Activated T-cell treated with anti-CD3 and anti-CD28 coated beads, Interleukin-2, amount 50 U/mL, for 72 hours (primary cell): ENCODE results near the gene COL5A1. TPM values are rescaled to one million over a fixed set of nuclear protein-coding genes. Genes with fewer than 3 reads are reported as not detected.

ENCODE experiments used
- ATAC-seq, 2 donors: fragments of 150-1000 bp; cut with Tn5 transposase; replicated peaks in 1 of 2; 2 replicates each; pipeline ENCODE4 v1.10.0; 2021; ENCODE audit warnings: moderate library complexity in 2 of 2, mild to moderate bottlenecking in 1 of 2
- DNase-seq, 2 donors: peaks; one replicate each; pipeline ENCODE4 v3.0.0; 2021 to 2022; ENCODE audit warnings: mixed read lengths in 1 of 2
- H3K27ac Mint-ChIP-seq: one replicate; pipeline ENCODE4 v1.8.0; 2022; ENCODE audit warnings: mild to moderate bottlenecking, moderate library complexity, mixed read lengths
- H3K27me3 Mint-ChIP-seq: one replicate; pipeline ENCODE4 v1.8.0; 2022; ENCODE audit warnings: low read depth, mixed read lengths
- H3K36me3 Mint-ChIP-seq, 2 donors: one replicate each; pipeline ENCODE4 v1.8.0; 2022; ENCODE audit warnings: mixed read lengths in 2 of 2, mild to moderate bottlenecking in 1 of 2; ENCODE audit not compliant: insufficient read depth in 2 of 2
- H3K4me1 Mint-ChIP-seq: one replicate; pipeline ENCODE4 v1.8.0; 2022; ENCODE audit warnings: low read depth, mixed read lengths
- H3K4me3 Mint-ChIP-seq, 2 donors: one replicate each; pipeline ENCODE4 v1.8.0; 2022; ENCODE audit warnings: mild to moderate bottlenecking in 2 of 2, mixed read lengths in 2 of 2, moderate library complexity in 2 of 2
- H3K9me3 Mint-ChIP-seq, 2 donors: one replicate each; pipeline ENCODE4 v1.8.0; 2022; ENCODE audit warnings: mixed read lengths in 2 of 2
- total RNA-seq, 2 donors: library from RNA; stranded (reverse); gene quantifications; one replicate each; pipeline ENCODE4 v1.2.3, GENCODE V29; 2022

COL5A1 gene
- total RNA-seq, 2 donors from 2014 or later, result 0.49 TPM; not detected in 1

DNA sequence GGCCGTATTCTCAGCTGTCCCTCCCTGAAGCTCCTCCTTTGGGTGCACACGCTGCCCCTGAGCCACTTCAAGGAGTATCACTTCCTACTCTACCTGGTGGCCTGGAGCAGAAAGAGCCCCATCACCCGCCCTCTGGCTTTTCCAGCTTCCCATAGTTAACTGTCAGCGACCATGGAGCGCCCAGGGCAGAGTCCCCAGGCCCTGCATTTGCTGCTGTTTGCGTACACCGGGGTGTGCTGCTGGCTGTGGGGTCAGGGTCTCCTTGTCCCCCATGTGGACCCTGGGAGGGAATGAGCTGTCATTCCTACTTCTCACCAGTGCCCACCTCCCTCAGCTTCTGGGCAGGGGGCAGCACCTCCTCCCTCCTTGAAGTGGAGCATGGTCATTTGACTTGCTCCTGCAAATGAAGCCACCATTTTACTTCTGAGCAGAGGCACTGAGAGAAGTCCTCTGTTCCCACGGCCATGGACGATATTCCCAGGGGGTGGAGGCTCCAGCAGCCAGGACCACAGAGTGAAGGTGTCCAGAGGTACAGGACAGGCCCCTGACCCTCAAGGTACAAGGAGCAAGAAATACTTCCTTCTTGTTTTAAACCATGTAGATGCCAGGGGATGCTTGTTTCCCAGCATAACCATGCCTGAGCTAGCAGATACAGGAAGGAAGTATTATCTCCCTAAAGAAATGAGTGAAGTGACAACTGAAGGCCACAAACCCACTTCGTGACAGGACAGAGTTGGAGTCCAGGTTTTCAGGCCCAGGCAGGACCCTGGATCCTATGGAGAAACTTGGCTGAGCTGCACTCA, 40.6 kb upstream of the COL5A1 start:
- H3K27me3 Mint-ChIP-seq, result no peaks in the 10 kb centered on the region
- no peaks in the 10 kb centered on the region for H3K9me3 Mint-ChIP-seq
- DNase-seq (no peak), ATAC-seq (no peak)
- no peak overlapping the region for H3K4me3 Mint-ChIP-seq
- H3K27ac Mint-ChIP-seq, result no peak overlapping the region
- no peaks in the 10 kb centered on the region for H3K4me1 Mint-ChIP-seq
- no peaks in the 10 kb centered on the region for H3K36me3 Mint-ChIP-seq

DNA sequence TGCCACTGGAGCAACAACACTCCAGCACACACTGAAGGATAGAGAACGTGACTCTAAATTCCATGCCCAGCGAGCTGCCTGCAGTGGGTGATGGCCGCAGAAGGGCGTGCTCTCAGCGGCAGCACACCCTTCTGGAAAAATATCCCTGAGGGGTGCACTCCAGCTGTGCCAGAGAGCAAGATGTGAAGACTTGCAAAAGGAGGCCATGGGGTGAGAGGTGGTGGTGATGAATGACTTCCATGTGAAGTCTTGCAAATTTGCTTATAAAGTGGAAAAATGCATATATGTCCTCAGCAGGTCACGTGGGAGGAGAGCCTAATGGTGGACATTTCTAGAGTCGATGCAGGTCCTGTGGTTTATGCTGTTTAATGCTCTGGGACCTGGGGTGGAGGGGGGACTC, 39.8 kb upstream of the COL5A1 start:
- H3K27me3 Mint-ChIP-seq, result no peaks in the 10 kb centered on the region
- H3K4me1 Mint-ChIP-seq, result no peaks in the 10 kb centered on the region
- no peak overlapping the region for H3K4me3 Mint-ChIP-seq
- H3K36me3 Mint-ChIP-seq, result no peaks in the 10 kb centered on the region
- no peak for DNase-seq
- no peaks in the 10 kb centered on the region for H3K9me3 Mint-ChIP-seq
- ATAC-seq, result no peak
- H3K27ac Mint-ChIP-seq, result no peak overlapping the region

DNA sequence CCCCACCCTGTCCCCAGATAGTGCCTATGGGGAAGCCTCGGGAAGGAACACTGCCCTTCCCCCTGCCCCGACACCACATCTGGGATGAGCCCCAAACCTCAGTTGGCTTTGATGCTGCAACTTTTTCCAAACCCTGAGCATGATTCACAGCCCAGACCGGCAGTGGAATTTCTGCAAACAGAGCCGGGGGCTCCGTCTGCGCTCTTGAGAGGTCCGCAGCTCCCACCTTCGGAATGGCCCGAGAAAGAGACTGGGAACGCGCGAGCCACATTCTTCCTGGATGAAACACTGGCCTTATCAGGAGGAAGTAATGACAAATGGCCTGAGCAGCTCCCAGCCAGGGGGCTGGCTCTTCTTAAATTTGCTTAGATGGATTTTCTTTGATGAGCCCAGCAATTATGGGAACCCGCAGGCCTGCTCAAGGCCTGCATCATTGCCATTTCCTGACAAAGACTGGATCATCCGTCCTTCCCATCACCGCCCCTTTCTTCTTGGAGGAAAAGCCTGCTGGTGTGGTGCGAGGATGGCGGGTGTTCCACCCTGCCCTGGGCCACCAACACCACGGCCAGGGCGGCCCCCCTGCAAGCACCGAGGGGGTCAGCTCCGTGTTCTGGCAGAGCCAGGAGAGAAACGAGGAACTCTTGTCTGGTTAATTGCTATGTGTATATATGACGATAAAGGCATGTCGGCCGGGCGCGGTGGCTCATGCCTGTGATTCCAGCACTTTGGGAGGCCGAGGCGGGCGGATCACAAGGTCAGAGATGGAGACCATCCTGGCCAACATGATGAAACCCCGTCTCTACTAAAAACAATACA, 38.8 kb upstream of the COL5A1 start:
- Mint-ChIP-seq H3K4me3 (no peak overlapping the region), H3K36me3 (no peaks in the 10 kb centered on the region), H3K27ac (no peak overlapping the region), H3K4me1 (no peaks in the 10 kb centered on the region), H3K9me3 (no peaks in the 10 kb centered on the region), H3K27me3 (no peaks in the 10 kb centered on the region)
- ATAC-seq (no peak), DNase-seq (no peak)

DNA sequence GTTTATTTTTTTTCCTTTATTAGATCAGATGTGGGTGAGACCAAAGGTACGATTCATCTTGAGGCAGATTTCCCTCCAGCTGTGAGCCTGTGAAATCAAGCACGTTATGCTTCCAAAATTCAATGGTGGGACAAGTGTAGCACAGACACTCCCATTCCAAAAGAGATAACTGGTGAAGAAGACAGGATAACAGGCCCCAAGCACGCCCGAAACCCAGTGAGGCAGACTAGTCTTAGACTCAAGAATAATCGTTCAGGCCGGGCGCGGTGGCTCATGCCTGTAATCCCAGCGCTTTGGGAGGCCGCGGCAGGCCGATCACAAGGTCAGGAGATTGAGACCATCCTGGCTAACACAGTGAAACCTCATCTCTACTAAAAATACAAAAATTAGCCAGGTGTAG, 36.8 kb upstream of the COL5A1 start:
- no peaks in the 10 kb centered on the region for H3K36me3 Mint-ChIP-seq
- no peaks in the 10 kb centered on the region for H3K4me1 Mint-ChIP-seq
- ATAC-seq (no peak), DNase-seq (no peak)
- H3K4me3 Mint-ChIP-seq, result no peak overlapping the region
- no peaks in the 10 kb centered on the region for H3K9me3 Mint-ChIP-seq
- no peak overlapping the region for H3K27ac Mint-ChIP-seq
- peaks cover 5% of the 10 kb centered on the region for H3K27me3 Mint-ChIP-seq

DNA sequence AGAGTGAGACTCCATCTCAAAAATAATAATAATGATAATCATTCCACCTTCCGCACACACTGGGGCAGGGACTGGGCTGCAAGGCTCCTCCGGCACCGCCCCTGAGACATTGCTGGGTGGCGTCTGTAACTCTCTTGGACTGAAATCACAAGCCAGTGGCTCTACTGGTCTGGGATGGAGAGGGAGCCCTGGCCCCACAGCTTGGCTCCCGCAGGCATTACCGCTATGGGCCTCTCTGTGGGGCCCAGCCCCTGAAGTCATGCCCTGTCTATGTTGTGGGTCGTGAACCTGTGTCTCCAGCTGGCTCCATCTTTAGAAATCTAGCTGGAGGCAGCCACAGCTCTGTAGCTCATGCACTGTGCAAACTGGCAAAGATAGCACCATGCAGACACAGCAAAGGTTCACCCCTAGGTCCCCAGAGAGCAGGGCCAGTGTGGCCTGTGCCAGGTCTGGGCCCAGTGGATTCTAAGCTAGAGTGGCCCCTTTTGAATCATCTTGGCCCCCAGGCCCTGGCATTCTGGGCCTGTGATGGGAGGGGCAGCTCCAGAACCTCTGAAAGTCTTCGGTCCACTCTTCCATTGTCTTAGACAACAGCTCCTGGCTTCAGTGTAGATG, 36.1 kb upstream of the COL5A1 start:
- no peak for ATAC-seq
- no peak overlapping the region for H3K4me3 Mint-ChIP-seq
- no peak overlapping the region for H3K27ac Mint-ChIP-seq
- no peak for DNase-seq
- peaks cover 5% of the 10 kb centered on the region for H3K27me3 Mint-ChIP-seq
- no peaks in the 10 kb centered on the region for H3K4me1 Mint-ChIP-seq
- H3K9me3 Mint-ChIP-seq, result no peaks in the 10 kb centered on the region
- H3K36me3 Mint-ChIP-seq, result no peaks in the 10 kb centered on the region

DNA sequence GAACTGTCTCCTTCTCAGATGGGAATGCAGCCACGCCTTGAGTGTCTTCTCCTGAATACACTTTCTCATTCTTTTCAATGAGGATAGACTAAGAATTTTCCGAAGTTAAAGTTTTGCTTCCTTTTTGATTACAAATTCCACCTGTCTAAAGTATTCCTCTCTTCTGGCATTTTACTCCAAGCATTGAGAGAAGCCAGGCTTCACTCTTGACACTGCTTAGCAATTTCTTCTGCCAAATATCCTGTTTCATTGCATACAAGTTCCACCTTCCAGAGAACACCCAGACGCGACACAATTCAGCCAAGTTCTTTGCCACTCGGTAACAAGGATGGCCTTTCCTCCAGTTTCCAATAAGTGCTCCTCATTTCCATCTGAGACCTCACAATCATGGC, 35.6 kb upstream of the COL5A1 start:
- DNase-seq (no peak), ATAC-seq (no peak)
- Mint-ChIP-seq H3K27me3 (peaks cover 5% of the 10 kb centered on the region), H3K27ac (no peak overlapping the region), H3K36me3 (no peaks in the 10 kb centered on the region), H3K4me3 (no peak overlapping the region), H3K9me3 (no peaks in the 10 kb centered on the region), H3K4me1 (no peaks in the 10 kb centered on the region)

DNA sequence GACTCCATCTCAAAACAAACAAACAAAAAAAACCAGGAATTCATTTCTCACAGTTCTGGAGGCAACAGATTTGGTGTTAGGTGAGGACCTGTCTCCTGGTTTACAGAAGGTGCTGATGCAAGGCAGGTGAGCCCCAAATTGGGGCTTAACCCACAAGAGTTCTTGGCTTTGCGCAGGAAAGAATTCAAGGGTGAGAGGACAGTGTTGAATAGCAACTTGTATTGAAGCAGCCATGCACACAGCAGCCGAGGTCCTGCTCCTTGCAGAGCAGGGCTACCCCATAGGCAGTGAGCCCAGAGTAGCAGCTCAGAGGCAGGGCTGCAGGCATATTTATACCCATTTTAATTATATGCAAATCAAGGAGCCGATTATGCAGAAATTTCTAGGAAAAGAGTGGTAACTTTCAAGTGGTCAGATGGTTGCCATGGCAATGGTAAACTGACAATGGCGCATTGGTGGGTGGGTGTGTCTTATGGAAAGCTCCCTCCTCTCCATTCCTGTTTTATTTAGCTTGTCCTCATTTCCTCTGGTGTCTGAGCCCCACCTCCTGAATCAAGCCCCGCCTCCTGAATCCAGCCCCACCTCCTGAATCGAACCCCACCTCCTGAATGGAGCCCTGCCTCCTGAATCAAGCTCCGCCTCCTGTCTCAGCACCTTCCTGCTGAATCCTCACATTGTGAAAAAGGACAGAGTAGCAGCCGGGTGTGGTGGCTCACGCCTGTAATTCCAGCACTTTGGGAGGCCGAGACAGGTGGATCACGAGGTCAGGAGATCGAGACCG, 34.5 kb upstream of the COL5A1 start:
- no peak for ATAC-seq
- no peak for DNase-seq

DNA sequence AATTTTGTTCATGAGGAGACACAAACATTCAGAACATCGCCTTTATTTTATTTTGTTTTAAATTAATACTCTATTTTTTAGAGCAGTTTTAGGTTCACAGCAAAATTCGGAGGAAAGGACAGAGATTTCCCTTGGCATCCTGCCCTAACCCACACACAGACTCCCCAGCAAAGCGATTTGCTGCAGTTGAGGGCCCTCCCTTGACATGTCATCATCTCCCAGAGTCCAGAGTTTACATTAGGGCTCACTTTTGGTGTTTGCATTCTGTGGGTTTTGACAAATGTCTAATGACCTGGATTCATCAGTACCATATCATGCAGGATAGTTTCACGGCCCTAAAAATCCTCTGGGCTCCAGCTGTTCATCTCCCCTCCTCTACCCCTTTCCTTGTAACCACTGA, 33.6 kb upstream of the COL5A1 start:
- H3K4me1 Mint-ChIP-seq, result no peaks in the 10 kb centered on the region
- no peak overlapping the region for H3K27ac Mint-ChIP-seq
- H3K9me3 Mint-ChIP-seq, result peaks cover 4 to 5% of the 10 kb centered on the region in 2 donors
- peaks cover 1 to 4% of the 10 kb centered on the region in 2 donors for H3K36me3 Mint-ChIP-seq
- H3K27me3 Mint-ChIP-seq, result peaks cover 5% of the 10 kb centered on the region
- DNase-seq (no peak), ATAC-seq (no peak)
- no peak overlapping the region for H3K4me3 Mint-ChIP-seq

More for the DNA sequence above, 34.5 kb upstream of the COL5A1 start:
- Mint-ChIP-seq H3K4me1 (no peaks in the 10 kb centered on the region), H3K9me3 (peaks cover 3 to 4% of the 10 kb centered on the region in 2 donors), H3K27me3 (peaks cover 5% of the 10 kb centered on the region), H3K4me3 (no peak overlapping the region), H3K27ac (no peak overlapping the region), H3K36me3 (peaks cover 0 to 1% of the 10 kb centered on the region in 2 donors)

DNA sequence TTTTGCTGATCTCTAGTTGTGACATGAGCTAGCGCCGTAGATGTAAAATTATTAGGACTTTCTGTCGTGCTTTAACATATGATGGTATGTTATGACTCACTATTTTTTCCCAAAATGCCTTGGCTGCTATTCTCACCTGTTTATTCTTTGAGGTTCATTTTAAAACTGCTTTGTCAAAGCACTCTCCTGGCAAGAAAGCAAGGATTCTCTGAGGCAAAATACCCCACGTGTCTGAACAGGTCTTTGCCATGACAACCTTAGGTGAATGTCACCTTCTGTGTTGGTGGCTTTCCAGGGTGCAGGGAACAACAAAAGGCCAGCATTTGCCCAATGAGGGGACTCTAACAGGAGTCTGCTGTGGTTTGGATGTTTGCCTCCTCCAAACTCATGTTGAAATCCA, 30.6 kb upstream of the COL5A1 start:
- ATAC-seq (no peak), DNase-seq (no peak)
- Mint-ChIP-seq H3K9me3 (peaks cover 6% of the 10 kb centered on the region in 2 donors), H3K36me3 (peaks cover 3 to 4% of the 10 kb centered on the region in 2 donors), H3K4me1 (no peaks in the 10 kb centered on the region), H3K4me3 (no peak overlapping the region), H3K27me3 (peaks cover 5% of the 10 kb centered on the region), H3K27ac (no peak overlapping the region)

DNA sequence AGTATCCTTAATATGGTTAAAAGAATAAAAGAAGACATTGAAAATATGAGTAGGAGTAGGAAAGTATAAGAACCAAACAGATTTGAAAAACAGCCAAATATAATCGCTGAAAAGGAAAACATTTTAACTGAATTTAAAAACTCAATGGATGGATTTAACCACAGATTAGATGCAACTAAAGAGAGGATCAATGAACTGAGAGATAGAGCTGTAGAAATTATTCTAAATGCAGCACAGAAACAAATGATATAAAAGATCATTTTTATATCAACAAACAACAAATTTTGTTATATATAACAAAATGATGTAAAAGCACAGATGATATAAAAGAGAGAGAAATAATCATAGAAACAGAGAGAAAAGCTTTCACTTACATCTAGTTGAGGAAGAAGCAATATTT, 29.3 kb upstream of the COL5A1 start:
- Mint-ChIP-seq H3K9me3 (peaks cover 6% of the 10 kb centered on the region in 2 donors), H3K27me3 (peaks cover 5% of the 10 kb centered on the region), H3K36me3 (peaks cover 3 to 4% of the 10 kb centered on the region in 2 donors), H3K27ac (no peak overlapping the region), H3K4me3 (no peak overlapping the region), H3K4me1 (no peaks in the 10 kb centered on the region)
- no peak for DNase-seq
- ATAC-seq, result no peak

DNA sequence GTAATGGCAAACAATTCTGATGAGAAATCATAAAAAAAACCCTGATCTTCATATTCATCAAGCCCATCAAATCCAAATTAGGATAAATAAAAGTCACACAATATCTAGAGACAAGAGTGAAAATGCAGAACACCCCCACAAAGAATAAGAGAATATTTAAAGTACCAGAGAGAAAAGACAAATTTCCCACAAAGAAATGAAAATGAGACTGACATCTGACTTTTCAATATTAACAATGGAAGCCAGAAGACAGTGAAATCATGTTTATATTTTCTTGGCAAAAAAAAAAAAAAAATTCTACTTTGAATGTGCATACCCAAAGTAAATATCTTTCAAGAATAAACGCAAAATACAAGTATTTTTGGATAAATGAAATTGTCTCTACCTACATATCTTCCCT, 28.9 kb upstream of the COL5A1 start:
- H3K9me3 Mint-ChIP-seq, result peaks cover 6% of the 10 kb centered on the region in 2 donors
- no peak for ATAC-seq
- peaks cover 5% of the 10 kb centered on the region for H3K27me3 Mint-ChIP-seq
- no peaks in the 10 kb centered on the region for H3K4me1 Mint-ChIP-seq
- peaks cover 3 to 4% of the 10 kb centered on the region in 2 donors for H3K36me3 Mint-ChIP-seq
- no peak for DNase-seq
- H3K27ac Mint-ChIP-seq, result no peak overlapping the region
- no peak overlapping the region for H3K4me3 Mint-ChIP-seq

DNA sequence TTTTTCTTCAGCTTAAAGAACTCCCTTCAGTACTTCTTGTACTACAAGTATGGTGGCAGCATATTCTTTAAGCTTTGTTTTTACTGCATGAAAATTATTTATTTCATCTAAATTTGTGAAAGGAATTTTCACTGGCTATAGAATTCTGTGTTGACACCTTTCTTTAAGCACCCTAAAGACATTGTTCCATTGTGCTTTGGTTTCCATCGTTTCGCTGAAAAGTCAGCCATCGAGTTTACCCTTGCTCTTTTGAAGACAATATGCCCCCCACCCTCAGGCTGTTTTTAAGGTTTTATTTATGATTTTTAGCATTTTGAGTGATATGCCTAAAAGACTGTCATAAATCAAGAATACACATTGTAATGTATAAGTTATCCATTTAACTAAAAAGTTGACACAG, 27.3 kb upstream of the COL5A1 start:
- no peak overlapping the region for H3K27ac Mint-ChIP-seq
- no peaks in the 10 kb centered on the region for H3K27me3 Mint-ChIP-seq
- no peak for DNase-seq
- H3K4me1 Mint-ChIP-seq, result no peaks in the 10 kb centered on the region
- no peak overlapping the region for H3K4me3 Mint-ChIP-seq
- no peak for ATAC-seq
- H3K9me3 Mint-ChIP-seq, result peaks cover 6% of the 10 kb centered on the region in 2 donors
- peaks cover 3 to 4% of the 10 kb centered on the region in 2 donors for H3K36me3 Mint-ChIP-seq
